Activated T-cell treated with anti-CD3 and anti-CD28 coated beads, Interleukin-2, amount 50 U/mL, for 1 hour (primary cell): ENCODE results near the gene ARHGAP20.

Source experiments
- DNase-seq: peaks from one replicate; pipeline ENCODE4 v3.0.0-alpha.2; 2020

ARHGAP20 gene

GRCh38 chr11:110600322-110600721 is 111.9 kb downstream of the ARHGAP20 start:
- no peak for DNase-seq

GRCh38 chr11:110599207-110599606 is 113.0 kb downstream of the ARHGAP20 start:
- DNase-seq = no peak

DNA sequence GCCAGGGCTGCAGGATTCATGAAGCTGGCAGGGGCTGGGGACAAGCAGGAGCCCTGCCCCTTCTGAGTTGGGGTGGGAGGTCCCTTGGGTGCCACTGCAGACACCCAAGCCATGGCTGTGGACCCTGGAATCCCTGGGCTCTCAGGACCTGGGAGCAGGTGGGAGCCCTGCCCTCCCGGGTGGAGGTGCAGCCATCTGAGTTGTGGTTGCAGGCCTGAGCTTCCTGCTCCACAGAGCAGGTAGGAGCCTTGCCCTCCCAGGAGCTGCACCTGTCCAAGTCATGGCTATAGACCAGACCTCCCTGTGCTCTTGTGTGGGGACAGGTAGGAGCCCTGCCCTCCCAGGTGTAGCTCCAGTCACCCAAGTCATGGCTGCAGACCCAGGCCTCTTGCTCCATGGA is 113.5 kb downstream of the ARHGAP20 start:
- no peak for DNase-seq

GRCh38 chr11:110587972-110588371 is 124.3 kb downstream of the ARHGAP20 start:
- DNase-seq = no peak

- DNase-seq = no peak
Measured at GRCh38 chr11:110587129-110587528, 125.1 kb downstream of the ARHGAP20 start.

DNA sequence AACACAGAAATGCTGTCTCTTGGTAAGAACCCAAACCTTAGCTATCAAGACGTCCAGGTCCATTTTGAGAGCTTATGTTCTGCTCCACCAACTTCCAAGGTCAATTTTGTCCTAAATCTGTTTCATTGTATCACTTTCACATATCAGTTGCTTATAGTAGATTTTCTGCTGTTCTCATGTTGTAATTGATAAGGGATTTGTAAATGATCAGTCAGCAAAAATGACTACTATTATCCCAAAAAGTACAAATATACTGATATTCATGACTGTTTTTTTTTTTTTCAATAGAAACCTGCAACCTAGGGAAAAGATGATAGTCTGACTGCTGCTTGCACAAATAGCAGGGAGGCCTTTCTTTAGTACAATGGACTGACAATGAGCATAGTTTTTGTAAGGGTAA is 128.1 kb downstream of the ARHGAP20 start:
- DNase-seq = no peak

DNA sequence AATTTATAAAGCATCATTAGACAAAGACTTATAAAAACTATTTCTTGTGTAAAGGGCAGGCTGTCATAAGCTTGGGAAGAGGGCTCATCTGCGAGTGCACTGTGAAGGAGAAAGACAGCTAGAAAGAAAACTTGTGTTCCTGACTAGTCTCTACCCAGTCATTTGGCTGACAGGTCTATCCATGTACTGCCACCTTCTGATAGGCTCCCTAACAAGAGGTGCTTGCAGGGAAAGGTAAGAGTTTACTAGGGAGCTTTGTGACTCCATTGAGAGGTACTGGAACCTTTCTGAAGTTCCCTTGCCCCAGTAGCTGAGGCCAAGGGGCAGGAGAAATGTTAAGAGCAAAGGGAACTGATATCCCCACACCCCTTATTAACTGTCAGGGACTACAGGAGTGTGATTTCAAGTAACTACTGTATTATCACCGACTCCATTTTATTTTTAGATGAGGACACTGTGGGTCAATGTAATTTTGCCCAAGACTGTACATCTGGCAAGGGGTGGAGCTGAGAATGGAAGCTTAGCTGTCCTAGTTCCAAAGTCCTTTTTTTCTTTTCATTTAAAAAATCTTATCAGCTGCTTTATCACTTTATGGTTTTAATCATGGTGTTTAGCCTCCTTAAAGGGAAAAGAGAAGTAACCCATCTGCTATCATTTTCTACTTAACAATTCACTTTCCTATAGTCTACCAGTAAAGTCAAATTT is 129.4 kb downstream of the ARHGAP20 start:
- DNase-seq = no peak

GRCh38 chr11:110580571-110580970 is 131.7 kb downstream of the ARHGAP20 start:
- no peak for DNase-seq

GRCh38 chr11:110573411-110573810 is 138.8 kb downstream of the ARHGAP20 start:
- DNase-seq = no peak

GRCh38 chr11:110571081-110571720 is 141.0 kb downstream of the ARHGAP20 start:
- DNase-seq = no peak

DNA sequence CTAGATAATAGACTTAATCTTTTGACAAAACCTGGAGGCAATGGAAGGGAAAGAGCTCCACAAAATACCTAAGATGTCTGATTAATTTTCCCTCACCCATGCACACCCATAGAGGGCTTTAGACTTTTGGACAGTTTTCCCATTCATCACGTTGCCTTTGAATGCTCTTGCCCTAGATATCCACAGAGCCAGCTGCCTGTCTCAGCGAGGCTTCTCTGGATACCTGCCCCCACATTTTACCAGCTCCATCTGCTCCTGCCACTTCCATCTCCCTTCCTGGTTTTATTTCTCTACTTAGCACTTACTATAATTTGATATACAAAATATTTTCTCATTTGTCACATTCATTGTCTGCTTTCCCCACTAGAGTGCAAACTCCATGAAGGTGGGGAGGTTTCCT is 145.7 kb downstream of the ARHGAP20 start:
- no peak for DNase-seq

DNA sequence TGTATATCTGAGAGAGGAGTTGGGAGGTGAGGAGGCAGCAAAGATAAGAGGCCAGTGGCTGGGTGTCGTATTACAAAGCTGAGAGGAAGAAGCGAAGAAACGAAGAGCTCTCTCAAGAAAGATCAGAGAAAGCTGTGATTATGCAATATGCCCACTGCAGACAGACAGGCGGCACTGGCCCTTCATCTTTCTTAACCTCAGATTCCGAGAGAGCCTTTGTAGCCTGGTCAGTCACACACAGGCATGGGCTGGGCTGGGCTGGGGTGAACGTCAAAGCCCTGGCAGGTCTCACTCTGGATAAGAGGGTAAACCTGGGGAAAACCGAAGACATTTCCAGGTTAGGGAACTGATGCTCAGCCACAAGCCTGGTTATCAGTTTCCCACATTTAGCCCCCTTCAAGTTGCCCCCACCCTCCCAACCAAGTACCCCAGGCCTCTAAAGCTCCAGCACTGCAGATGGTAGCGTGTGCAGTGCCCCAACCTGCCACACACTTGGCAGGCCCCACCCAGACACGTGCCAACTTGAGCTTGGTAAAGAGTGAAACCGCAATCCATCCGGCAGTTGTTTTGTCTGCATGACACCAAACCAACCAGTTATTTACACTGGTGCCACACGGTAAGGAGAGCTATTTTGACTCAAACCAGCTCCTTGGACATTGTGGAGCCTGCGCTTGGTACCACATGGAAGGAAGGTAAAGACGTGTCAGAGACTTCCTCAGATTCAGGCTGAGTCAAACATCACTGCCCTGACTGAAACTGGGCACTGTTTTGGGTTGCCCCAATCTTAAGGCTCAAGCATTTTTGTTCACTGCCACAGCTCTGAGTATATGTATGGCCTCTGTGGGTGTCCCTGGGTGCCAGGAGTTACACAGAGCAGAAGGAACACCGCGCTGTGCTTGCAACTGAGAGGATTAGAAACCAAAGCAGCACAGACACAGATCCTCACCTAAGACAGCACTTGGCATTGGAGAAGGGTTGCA is 146.6 kb downstream of the ARHGAP20 start:
- DNase-seq = no peak

DNA sequence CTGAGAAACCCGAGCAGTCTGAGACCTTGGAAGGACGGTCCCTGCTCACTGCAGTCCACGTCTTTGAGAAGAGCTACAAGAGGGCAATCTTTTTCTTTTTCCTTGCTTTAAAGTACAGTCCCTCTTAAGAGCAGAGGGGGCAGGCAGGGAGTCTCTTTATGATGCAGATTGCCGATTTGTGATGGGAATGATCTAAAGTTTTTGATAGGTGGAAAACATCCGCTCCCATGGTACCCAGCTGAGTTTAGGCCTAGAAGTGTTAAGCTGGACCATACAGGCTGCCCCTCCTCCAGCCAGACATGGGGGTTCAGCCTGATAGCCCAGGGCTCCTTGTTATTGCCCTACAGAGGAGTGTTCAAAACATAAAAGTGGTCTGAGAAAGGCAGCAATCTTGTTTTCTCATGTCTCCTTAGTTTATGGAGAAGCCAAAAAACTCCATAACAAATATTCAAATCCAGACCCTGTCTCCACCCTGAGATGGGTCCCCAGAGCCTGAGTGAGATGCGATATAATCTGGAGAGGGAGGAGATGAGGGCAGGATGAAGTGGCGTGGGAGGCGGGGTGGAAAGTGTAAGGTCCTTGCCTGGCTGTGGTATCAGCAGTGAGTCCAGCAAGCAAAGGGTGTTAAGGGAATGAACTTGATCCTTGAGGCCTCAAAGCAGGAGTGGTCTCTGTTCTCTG is 147.4 kb downstream of the ARHGAP20 start:
- no peak for DNase-seq

DNA sequence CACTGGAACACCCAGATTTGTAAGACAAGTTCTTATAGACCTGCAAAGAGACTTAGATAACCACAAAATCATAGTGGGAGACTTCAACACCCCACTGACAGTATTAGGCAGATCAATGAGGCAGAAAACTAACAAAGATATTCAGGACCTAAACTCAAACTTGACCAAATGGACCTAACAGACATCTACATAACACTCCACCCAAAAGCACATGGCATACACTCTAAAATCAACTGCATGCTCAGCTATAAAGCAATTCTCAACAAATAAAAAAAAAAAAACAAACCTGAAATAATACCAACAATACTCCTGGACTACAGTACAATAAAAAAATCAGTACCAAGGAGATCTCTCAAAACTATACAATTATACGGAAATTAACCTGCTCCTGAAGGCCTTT is 167.5 kb downstream of the ARHGAP20 start:
- no peak for DNase-seq

DNA sequence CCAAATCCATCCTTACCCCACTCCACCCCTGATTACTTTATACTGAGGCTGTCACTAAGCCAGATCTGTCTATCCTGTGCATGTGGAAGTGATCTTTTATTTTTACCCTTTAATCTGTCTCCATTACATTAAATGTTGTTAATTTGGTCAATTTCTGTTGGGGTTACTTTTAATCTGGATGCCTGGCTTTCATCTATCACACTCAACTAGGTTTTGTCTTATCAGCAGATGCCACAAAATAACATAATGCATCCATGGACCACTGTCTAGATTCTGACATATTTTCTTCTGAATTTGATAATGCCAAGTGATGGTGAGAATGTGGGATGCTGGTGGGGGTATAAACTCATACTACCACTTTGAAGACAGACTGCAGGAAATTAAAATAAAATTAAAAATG is 174.1 kb downstream of the ARHGAP20 start:
- no peak for DNase-seq

- DNase-seq = no peak
Measured at GRCh38 chr11:110530900-110531741, 181.1 kb downstream of the ARHGAP20 start.

- DNase-seq = no peak
Measured at GRCh38 chr11:110529043-110529442, 183.2 kb downstream of the ARHGAP20 start.

DNA sequence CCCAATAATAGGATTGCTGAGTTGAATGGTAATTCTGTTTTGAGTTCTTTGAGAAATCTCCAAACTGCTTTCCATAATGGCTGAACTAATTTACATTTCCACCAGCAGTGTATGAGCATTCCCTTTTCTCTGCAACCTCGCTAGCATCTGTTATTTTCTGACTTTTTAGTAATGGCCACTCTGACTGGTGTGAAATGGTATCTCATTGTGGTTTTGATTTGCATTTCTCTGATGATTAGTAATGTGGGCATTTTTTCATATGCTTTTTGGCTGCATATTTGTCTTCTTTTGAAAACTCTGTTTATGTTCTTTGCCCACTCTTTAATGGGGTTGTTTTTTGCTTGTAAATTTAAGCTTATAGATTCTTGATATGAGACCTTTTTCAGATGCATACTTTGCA is 185.1 kb downstream of the ARHGAP20 start:
- DNase-seq = no peak
